ENCODE measurements around the gene KRTAP5-6.

KRTAP5-6 gene

DNA sequence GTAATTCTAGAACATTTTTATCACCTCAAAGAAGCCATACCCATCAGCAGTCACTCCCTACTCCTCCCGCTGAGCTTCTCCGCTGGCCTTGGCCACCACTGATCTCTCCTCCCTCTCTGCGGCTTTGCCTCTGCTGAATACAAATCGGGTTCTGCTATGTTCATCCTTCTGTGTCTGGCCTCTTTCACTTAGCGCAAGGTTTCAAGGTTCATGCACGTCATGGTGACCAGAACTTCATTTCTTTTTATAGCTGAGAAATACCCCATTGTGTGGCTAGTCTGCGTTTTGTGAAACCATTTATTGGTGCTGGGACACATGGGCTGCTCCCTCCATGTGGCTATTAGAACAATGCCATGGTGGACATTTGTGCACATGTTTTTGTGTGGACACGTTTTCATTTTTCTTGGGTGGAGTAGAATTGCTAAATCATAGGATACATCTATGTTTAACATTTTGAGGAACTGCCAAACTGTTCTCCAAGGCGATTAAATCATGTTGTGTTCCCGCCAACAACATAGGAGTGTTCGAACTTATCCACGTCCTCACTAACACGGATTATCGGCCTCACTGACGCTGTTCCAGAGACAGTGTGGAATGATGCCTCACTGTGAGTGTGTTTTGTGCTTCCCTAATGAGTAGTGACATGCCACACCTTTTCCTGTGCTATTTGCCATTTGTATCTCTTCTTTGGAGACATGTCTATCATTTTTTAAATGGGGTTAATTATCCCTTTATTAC lies 24.2 kb upstream of the KRTAP5-6 start:
- TF ChIP-seq GATA3 (IDR thresholded peaks at IDR 0.05; ENCODE audit: low read depth, low read length): no peak

GRCh38 chr11:1673446-1674172 lies 23.4 kb upstream of the KRTAP5-6 start:
- TF ChIP-seq GATA2 (IDR thresholded peaks at IDR 0.05; ENCODE audit: low read depth, low read length) (no peak), GATA3 (IDR thresholded peaks at IDR 0.05; ENCODE audit: low read depth, low read length) (no peak)

DNA sequence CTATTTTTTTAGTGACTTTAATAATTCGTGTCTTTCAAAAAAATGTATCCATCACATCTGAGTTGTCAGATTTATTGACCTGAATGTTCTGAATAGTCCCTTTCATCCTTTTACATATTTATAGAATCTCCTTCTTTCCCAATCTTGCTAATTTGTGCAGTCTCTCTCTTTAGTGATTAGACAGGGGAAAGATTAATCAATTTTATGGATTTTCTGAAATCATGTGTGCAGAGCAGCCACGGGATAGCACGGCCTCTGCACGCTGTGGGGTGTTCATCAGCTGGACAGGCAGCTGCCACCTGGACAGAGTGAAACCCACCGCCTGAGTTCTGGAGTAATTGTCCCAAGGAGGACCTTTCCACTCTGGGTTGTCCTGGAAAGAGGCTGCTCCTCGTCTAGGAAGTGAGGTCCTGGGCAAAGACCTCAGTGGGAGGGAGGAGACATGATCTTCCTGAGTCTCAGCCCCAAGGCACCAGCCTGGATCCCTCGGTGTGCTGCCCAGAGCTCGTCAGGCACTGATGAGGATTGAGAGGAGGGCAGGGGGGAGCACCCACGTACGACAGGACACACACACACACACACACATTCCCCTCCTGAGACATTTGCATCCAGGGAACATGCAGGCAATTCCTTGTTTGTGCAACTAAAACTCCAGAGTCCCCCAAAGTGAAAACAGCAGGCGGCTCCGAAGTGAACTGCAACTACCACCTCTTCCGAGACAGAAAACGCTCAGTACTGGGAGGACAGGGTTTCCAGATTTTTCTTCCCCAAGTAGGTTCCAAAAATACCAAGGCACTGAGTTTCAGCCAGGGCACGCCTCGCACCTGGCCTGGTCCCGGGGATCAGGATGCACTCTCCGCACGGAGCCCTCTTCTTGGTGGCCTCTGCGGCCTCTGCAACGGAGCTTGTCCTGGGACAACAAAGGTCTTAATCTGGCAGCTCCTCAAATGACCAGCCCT lies 22.5 kb upstream of the KRTAP5-6 start:
- TF ChIP-seq GATA3 (IDR thresholded peaks at IDR 0.05; ENCODE audit: low read depth, low read length) (no peak), GATA2 (IDR thresholded peaks at IDR 0.05; ENCODE audit: low read depth, low read length) (no peak)

GRCh38 chr11:1675536-1676228 lies 21.3 kb upstream of the KRTAP5-6 start:
- TF ChIP-seq GATA2 (IDR thresholded peaks at IDR 0.05; ENCODE audit: low read depth, low read length): no peak
- no peak for TF ChIP-seq GATA3 (IDR thresholded peaks at IDR 0.05; ENCODE audit: low read depth, low read length)

DNA sequence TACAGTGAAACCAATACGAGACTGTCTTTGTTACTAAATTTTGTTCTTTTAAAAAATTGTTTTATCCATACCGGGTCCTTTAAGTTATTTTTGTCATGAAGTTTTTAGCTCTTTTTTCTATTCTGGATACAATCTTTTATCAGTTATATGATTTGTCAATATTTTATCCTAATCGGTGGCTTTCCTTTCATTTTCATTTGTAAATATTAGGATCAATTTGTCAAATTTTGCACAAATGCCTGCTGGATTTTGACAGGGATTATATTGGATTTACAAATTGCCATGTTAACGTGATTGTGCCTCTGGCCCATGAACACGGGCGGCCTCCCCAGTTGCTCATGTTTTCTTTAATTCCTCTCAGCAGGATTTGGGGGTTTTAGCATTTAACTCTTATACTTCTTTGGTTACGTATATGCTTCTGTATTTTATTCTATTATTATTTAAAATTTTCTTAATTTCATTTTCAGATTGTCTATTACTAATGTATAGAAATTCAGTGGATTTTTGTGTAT lies 20.7 kb upstream of the KRTAP5-6 start:
- TF ChIP-seq GATA3 (IDR thresholded peaks at IDR 0.05; ENCODE audit: low read depth, low read length) (no peak), GATA2 (IDR thresholded peaks at IDR 0.05; ENCODE audit: low read depth, low read length) (no peak)

GRCh38 chr11:1679881-1680280 lies 17.1 kb upstream of the KRTAP5-6 start:
- TF ChIP-seq GATA3 (IDR thresholded peaks at IDR 0.05; ENCODE audit: low read depth, low read length): no peak
- TF ChIP-seq GATA2 (IDR thresholded peaks at IDR 0.05; ENCODE audit: low read depth, low read length): no peak

GRCh38 chr11:1682225-1682905 lies 14.6 kb upstream of the KRTAP5-6 start:
- TF ChIP-seq GATA3 (IDR thresholded peaks at IDR 0.05; ENCODE audit: low read depth, low read length) (no peak), GATA2 (IDR thresholded peaks at IDR 0.05; ENCODE audit: low read depth, low read length) (no peak)

- TF ChIP-seq GATA3 (IDR thresholded peaks at IDR 0.05; ENCODE audit: low read depth, low read length): no peak
- TF ChIP-seq GATA2 (IDR thresholded peaks at IDR 0.05; ENCODE audit: low read depth, low read length): no peak
These were observed 6.6 kb upstream of the KRTAP5-6 start for GRCh38 chr11:1690167-1691025.

DNA sequence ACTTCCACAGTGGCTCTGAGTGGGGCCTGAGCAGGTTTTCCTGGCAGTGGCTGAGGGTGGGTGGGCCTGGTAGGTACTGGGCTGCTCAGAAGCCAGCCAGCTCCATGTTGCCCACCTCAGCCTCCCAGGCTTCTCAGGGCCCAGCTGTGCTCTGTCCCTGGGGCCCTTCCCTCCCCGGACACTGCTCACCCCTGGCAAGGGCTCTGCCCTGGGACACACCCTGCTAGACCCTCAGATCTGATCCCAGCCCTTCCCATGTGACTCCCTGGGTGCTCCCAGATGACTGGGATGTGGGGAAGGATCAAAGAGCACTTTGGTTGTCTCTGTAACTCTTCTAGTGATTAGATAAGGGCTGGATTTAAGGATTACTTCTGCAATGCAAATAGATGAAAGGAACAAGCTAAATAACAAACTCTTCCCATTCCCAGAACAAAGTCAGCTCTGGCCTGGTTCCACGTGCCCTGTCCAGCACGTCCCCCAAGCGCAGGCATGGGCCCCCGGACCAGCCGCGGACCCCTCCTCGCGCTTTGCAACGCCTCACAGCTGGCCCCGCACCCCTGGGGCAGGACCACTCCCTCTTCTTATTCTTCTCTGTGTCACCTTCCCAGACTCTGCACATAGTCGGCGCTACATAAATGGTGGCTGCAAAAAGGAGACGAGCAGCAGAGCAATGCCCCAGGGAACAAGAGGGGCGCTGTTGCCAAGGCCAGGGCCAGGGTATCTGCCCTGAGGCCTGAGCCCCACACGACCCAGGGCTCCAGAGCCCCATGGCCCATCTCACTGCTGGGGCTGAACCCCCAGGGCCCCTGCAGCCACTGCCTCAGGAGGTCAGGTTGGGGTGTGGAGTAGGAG lies 5.7 kb upstream of the KRTAP5-6 start:
- TF ChIP-seq GATA2 (IDR thresholded peaks at IDR 0.05; ENCODE audit: low read depth, low read length) (no peak), GATA3 (IDR thresholded peaks at IDR 0.05; ENCODE audit: low read depth, low read length) (no peak)

DNA sequence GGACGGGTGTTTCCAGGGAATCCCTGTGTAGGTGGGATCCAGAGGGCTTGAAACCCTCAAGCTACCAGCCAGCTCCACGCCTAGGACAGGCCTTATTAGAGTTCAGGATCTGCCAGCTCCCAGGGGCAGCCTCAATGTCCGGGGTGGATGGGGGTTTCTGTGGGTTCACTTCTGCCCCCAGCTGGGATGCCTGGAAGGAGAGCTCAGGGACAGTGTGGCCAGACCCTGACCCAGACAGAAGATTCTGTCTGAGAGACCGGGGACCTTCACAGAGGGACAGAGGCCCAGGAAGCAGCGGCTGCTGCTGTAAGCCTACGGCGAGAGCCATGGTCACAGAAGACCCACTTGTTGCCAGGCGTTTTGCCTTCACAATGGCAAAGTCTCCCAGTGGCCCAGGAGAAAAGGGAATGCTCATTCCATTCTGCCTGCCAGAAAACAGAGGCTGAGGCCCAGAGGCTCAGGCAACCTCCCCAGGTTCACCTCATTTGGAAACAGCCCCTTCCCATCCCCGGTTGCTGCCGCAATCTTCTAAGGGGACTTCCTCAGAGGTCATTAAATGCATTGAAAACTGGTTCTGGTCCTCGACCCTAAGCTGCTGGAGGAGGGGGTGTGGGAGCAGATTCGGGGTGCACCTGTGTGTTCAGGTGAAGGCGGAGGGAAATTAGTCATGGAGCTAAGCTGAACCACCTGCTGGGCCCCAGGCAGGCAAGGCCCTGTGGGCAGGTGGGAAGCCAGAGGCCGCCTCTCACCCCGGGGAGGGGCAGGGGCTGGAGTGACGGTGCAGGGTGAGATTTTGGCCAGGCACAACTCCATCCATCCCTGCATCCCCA lies 4.9 kb upstream of the KRTAP5-6 start:
- TF ChIP-seq GATA2 (IDR thresholded peaks at IDR 0.05; ENCODE audit: low read depth, low read length) (no peak), GATA3 (IDR thresholded peaks at IDR 0.05; ENCODE audit: low read depth, low read length) (no peak)
